ENCODE results near the gene RFPL4AL1.

- TF ChIP-seq TCF4 (CRISPR knock-in tag; IDR thresholded peaks at IDR 0.05; ENCODE audit: borderline replicate concordance) (no peak), PATZ1 (CRISPR knock-in tag; IDR thresholded peaks at IDR 0.05; ENCODE audit: borderline replicate concordance) (no peak), ZFP30 (CRISPR knock-in tag; IDR thresholded peaks at IDR 0.05) (no peak), ZC3H10 (CRISPR knock-in tag; IDR thresholded peaks at IDR 0.05) (no peak), ZNF565 (CRISPR knock-in tag; conservative IDR thresholded peaks at IDR 0.05; ENCODE audit: low read depth) (no peak), ZFP3 (CRISPR knock-in tag; IDR thresholded peaks at IDR 0.05) (no peak), CSRNP3 (CRISPR knock-in tag; IDR thresholded peaks at IDR 0.05) (no peak), ARNTL (CRISPR knock-in tag; IDR thresholded peaks at IDR 0.05; ENCODE audit: borderline replicate concordance, low read depth) (no peak), TOX (CRISPR knock-in tag; IDR thresholded peaks at IDR 0.05; ENCODE audit: borderline replicate concordance) (no peak), SNAI2 (CRISPR knock-in tag; IDR thresholded peaks at IDR 0.05) (no peak), CREB5 (CRISPR knock-in tag; IDR thresholded peaks at IDR 0.05; ENCODE audit: low read depth) (no peak), CSDC2 (CRISPR knock-in tag; IDR thresholded peaks at IDR 0.05) (no peak), ISL1 (CRISPR knock-in tag; IDR thresholded peaks at IDR 0.05) (no peak), GLIS3 (CRISPR knock-in tag; IDR thresholded peaks at IDR 0.05) (no peak)
Observed at GRCh38 chr19:55781112-55781511, 12.2 kb downstream of the RFPL4AL1 start.
